ENCODE measurements around the gene FAM120B.

The FAM120B gene

GRCh38 chr6:170453586-170454511 lies 147.3 kb downstream of the FAM120B start:
- no peak for DNase-seq

GRCh38 chr6:170454512-170455285 lies 148.1 kb downstream of the FAM120B start:
- no peak for DNase-seq

- DNase-seq = no peak
Observed at GRCh38 chr6:170455335-170455979, 148.9 kb downstream of the FAM120B start.

DNA sequence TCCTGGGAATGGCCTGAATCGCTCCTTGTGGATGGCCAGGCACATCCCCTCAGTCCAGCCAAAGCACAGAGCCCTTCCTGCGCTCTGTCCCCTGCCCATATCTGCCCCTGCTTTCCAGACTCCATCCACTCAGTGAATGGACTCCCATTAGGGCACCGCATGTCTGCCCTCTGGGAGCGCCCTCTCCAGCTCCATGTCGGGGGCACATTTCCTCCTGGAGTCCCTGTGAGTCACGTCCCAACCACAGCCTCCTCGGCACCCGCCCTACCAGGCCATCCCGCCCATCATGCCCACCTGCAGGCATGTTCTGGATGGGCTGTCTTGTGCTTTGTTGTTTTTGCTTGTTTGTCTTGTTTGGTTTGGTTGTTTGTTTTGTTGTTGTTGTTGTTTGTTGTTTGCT lies 149.8 kb downstream of the FAM120B start:
- DNase-seq = no peak

Measured in amygdala (tissue), 56 donors.